GM19193 (cell line): Measurements from ENCODE around the gene ZNF460.

ENCODE experiments used
- POLR2A ChIP-seq: IDR thresholded peaks from 4 replicates; pipeline ENCODE4 v1.6.1; 2011; ENCODE audit not compliant: insufficient read depth, insufficient read length; ENCODE audit errors: extremely low read depth

The ZNF460 gene

GRCh38 chr19:57280165-57280961 is at the start of gene ZNF460:
TSS of gene ZNF460 (plus strand) at chr19:57280485. CDS start at chr19:57280807, 322 bp downstream.
- peak; percentile 81 for TF ChIP-seq POLR2A

GRCh38 chr19:57231686-57232085 is 48.6 kb upstream of the ZNF460 start:
- no peak for TF ChIP-seq POLR2A

GRCh38 chr19:57233207-57233606 is 47.1 kb upstream of the ZNF460 start:
- TF ChIP-seq POLR2A = no peak

- no peak for TF ChIP-seq POLR2A
These were observed 40.3 kb upstream of the ZNF460 start for GRCh38 chr19:57239982-57240310.

- peak; percentile 80 for TF ChIP-seq POLR2A
These were observed 39.8 kb upstream of the ZNF460 start, which contains the start of gene ZNF805 for GRCh38 chr19:57240311-57241090. TSS of gene ZNF805 (plus strand) at chr19:57240632. CDS start at chr19:57240892, 260 bp downstream.

GRCh38 chr19:57241176-57241575 is 39.1 kb upstream of the ZNF460 start:
- no peak for TF ChIP-seq POLR2A

- no peak for TF ChIP-seq POLR2A
These were observed 37.5 kb upstream of the ZNF460 start for GRCh38 chr19:57242821-57243220.

- no peak for TF ChIP-seq POLR2A
These were observed 35.8 kb upstream of the ZNF460 start for GRCh38 chr19:57244513-57244912.

GRCh38 chr19:57245066-57245465 is 35.2 kb upstream of the ZNF460 start:
- no peak for TF ChIP-seq POLR2A

GRCh38 chr19:57245959-57246358 is 34.3 kb upstream of the ZNF460 start:
- TF ChIP-seq POLR2A = no peak

- no peak for TF ChIP-seq POLR2A
These were observed 31.6 kb upstream of the ZNF460 start for GRCh38 chr19:57248646-57249045.

GRCh38 chr19:57249329-57249728 is 31.0 kb upstream of the ZNF460 start:
- no peak for TF ChIP-seq POLR2A

- TF ChIP-seq POLR2A = no peak
These were observed 18.2 kb upstream of the ZNF460 start for GRCh38 chr19:57262044-57262443.

GRCh38 chr19:57263244-57263741 is 17.0 kb upstream of the ZNF460 start:
- no peak for TF ChIP-seq POLR2A

GRCh38 chr19:57267291-57267690 is 13.0 kb upstream of the ZNF460 start:
- TF ChIP-seq POLR2A = no peak
